ENCODE measurements around the gene NUF2. TPM values are rescaled to one million over a fixed set of nuclear protein-coding genes. Genes with fewer than 3 reads are reported as not detected.

The NUF2 gene
- total and polyA plus RNA-seq, 2 of the 8 experiments (the other 6 are each of a cell fraction or from before 2014, with no cell fraction given): 12.1 to 28.3 TPM

DNA sequence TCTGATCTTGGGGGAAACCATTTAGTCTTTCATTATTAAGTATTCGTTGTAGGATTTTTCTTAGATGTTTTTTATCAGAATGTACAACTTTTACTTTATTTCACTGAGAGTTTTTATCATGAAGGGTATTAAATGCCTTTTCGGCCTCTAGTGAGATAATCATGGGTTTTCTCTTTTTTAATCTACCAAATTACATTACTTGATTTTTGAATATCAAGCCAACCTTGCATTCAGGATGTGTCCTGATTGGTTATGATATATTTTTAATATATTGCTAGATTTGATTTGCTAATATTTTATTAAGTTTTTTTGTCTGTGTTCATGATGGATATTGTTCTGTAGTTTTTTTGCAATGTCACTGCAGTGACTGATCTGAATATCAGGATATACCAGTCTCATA, 9.4 kb downstream of the NUF2 start (continued):
- TF ChIP-seq, protein P1, sequence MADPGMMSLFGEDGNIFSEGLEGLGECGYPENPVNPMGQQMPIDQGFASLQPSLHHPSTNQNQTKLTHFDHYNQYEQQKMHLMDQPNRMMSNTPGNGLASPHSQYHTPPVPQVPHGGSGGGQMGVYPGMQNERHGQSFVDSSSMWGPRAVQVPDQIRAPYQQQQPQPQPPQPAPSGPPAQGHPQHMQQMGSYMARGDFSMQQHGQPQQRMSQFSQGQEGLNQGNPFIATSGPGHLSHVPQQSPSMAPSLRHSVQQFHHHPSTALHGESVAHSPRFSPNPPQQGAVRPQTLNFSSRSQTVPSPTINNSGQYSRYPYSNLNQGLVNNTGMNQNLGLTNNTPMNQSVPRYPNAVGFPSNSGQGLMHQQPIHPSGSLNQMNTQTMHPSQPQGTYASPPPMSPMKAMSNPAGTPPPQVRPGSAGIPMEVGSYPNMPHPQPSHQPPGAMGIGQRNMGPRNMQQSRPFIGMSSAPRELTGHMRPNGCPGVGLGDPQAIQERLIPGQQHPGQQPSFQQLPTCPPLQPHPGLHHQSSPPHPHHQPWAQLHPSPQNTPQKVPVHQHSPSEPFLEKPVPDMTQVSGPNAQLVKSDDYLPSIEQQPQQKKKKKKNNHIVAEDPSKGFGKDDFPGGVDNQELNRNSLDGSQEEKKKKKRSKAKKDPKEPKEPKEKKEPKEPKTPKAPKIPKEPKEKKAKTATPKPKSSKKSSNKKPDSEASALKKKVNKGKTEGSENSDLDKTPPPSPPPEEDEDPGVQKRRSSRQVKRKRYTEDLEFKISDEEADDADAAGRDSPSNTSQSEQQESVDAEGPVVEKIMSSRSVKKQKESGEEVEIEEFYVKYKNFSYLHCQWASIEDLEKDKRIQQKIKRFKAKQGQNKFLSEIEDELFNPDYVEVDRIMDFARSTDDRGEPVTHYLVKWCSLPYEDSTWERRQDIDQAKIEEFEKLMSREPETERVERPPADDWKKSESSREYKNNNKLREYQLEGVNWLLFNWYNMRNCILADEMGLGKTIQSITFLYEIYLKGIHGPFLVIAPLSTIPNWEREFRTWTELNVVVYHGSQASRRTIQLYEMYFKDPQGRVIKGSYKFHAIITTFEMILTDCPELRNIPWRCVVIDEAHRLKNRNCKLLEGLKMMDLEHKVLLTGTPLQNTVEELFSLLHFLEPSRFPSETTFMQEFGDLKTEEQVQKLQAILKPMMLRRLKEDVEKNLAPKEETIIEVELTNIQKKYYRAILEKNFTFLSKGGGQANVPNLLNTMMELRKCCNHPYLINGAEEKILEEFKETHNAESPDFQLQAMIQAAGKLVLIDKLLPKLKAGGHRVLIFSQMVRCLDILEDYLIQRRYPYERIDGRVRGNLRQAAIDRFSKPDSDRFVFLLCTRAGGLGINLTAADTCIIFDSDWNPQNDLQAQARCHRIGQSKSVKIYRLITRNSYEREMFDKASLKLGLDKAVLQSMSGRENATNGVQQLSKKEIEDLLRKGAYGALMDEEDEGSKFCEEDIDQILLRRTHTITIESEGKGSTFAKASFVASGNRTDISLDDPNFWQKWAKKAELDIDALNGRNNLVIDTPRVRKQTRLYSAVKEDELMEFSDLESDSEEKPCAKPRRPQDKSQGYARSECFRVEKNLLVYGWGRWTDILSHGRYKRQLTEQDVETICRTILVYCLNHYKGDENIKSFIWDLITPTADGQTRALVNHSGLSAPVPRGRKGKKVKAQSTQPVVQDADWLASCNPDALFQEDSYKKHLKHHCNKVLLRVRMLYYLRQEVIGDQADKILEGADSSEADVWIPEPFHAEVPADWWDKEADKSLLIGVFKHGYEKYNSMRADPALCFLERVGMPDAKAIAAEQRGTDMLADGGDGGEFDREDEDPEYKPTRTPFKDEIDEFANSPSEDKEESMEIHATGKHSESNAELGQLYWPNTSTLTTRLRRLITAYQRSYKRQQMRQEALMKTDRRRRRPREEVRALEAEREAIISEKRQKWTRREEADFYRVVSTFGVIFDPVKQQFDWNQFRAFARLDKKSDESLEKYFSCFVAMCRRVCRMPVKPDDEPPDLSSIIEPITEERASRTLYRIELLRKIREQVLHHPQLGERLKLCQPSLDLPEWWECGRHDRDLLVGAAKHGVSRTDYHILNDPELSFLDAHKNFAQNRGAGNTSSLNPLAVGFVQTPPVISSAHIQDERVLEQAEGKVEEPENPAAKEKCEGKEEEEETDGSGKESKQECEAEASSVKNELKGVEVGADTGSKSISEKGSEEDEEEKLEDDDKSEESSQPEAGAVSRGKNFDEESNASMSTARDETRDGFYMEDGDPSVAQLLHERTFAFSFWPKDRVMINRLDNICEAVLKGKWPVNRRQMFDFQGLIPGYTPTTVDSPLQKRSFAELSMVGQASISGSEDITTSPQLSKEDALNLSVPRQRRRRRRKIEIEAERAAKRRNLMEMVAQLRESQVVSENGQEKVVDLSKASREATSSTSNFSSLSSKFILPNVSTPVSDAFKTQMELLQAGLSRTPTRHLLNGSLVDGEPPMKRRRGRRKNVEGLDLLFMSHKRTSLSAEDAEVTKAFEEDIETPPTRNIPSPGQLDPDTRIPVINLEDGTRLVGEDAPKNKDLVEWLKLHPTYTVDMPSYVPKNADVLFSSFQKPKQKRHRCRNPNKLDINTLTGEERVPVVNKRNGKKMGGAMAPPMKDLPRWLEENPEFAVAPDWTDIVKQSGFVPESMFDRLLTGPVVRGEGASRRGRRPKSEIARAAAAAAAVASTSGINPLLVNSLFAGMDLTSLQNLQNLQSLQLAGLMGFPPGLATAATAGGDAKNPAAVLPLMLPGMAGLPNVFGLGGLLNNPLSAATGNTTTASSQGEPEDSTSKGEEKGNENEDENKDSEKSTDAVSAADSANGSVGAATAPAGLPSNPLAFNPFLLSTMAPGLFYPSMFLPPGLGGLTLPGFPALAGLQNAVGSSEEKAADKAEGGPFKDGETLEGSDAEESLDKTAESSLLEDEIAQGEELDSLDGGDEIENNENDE (IDR thresholded peaks at IDR 0.05; ENCODE audit: insufficient replicate concordance, low read length): no peak
- TF ChIP-seq EZH2 (IDR thresholded peaks at IDR 0.05; ENCODE audit: low read depth, low read length, severe bottlenecking): no peak
- no peak for TF ChIP-seq CREB1 (IDR thresholded peaks at IDR 0.05)
- TF ChIP-seq SIRT6 (IDR thresholded peaks at IDR 0.05; ENCODE audit: low read length): no peak
- no peak for TF ChIP-seq EP300 (IDR thresholded peaks at IDR 0.05; ENCODE audit: borderline replicate concordance in 1 of 2, low read depth in 2 of 2, low read length in 2 of 2)
- TF ChIP-seq FOSL1 (IDR thresholded peaks at IDR 0.05; ENCODE audit: insufficient read depth, low read depth, low read length): no peak
- TF ChIP-seq POLR2AphosphoS5 (IDR thresholded peaks at IDR 0.05; ENCODE audit: low read depth, low read length): no peak
- no peak for TF ChIP-seq BRCA1 (IDR thresholded peaks at IDR 0.05; ENCODE audit: low read depth, low read length)
- TF ChIP-seq TCF12 (IDR thresholded peaks at IDR 0.05; ENCODE audit: low read depth, low read length): no peak
- TF ChIP-seq RXRA (IDR thresholded peaks at IDR 0.05; ENCODE audit: insufficient read depth, low read depth, low read length): no peak

Data from H1 (cell line).